CD4-positive, alpha-beta T cell (primary cell): ENCODE data around the gene TEAD4. TPM values are rescaled to one million over a fixed set of nuclear protein-coding genes. Genes with fewer than 3 reads are reported as not detected.

Experiments
- ATAC-seq: fragments of 200-7000 bp; cut with Tn5 transposase; one replicate; pipeline ENCODE4 v1.10.0; 2022; ENCODE audit warnings: mild to moderate bottlenecking; ENCODE audit not compliant: poor library complexity
- CTCF ChIA-PET: fragments of 350-600 bp; sonication (Branson Sonifier 250); formaldehyde crosslinking; loops from one replicate; lab custom pipeline; 2021; ENCODE audit warnings: antibody characterized with exemption, inconsistent platforms; lab: Charles Lee
- POLR2A ChIA-PET: fragments of 350-600 bp; sonication (Branson Sonifier 250); formaldehyde crosslinking; loops from one replicate; lab custom pipeline; 2021; ENCODE audit warnings: antibody characterized with exemption, inconsistent platforms; lab: Charles Lee
- DNase-seq, 14 experiments: peaks; one replicate each; pipeline ENCODE4 v3.0.0-alpha.2; 2013 to 2020; ENCODE audit warnings: mixed read lengths in 2 of 14
- H3K27ac ChIP-seq, 2 donors: one replicate each; pipeline versions ENCODE4 v1.5.1 to v1.7.0; 2013; ENCODE audit warnings: low read length in 2 of 2, low read depth in 1 of 2, mild to moderate bottlenecking in 1 of 2
- H3K27me3 ChIP-seq, 2 experiments: 1 replicate in 1 of 2; 2 replicates in 1 of 2; pipeline versions ENCODE4 v1.6.1 to v1.7.0; 2013; ENCODE audit warnings: low read length in 2 of 2, control low read depth in 1 of 2, mild to moderate bottlenecking in 1 of 2, moderate library complexity in 1 of 2; ENCODE audit not compliant: insufficient read depth in 2 of 2, control insufficient read depth in 1 of 2
- H3K36me3 ChIP-seq: one replicate; pipeline ENCODE4 v1.6.1; 2013; ENCODE audit warnings: low read length, control low read depth; ENCODE audit not compliant: insufficient read depth
- H3K4me1 ChIP-seq: one replicate; pipeline ENCODE4 v1.6.1; 2013; ENCODE audit warnings: low read length, control low read depth; ENCODE audit not compliant: insufficient read depth
- H3K4me3 ChIP-seq: one replicate; pipeline ENCODE4 v1.5.1; 2013; ENCODE audit warnings: mild to moderate bottlenecking, low read length, moderate library complexity
- H3K9me3 ChIP-seq, 2 experiments: 1 replicate in 1 of 2; 2 replicates in 1 of 2; pipeline versions ENCODE4 v1.6.1 to v1.7.0; 2013; ENCODE audit warnings: low read length in 2 of 2, mild to moderate bottlenecking in 2 of 2, control low read depth in 1 of 2, moderate library complexity in 1 of 2; ENCODE audit not compliant: control insufficient read depth in 1 of 2, insufficient read depth in 1 of 2
- H3K27ac Mint-ChIP-seq: one replicate; pipeline ENCODE4 v1.8.0; 2020; ENCODE audit warnings: mixed read lengths
- H3K27me3 Mint-ChIP-seq: one replicate; pipeline ENCODE4 v1.8.0; 2021; ENCODE audit warnings: mixed read lengths
- H3K36me3 Mint-ChIP-seq: one replicate; pipeline ENCODE4 v1.8.0; 2021; ENCODE audit warnings: low read depth, mixed read lengths
- H3K4me1 Mint-ChIP-seq: one replicate; pipeline ENCODE4 v1.8.0; 2021; ENCODE audit warnings: low read depth, mixed read lengths
- H3K4me3 Mint-ChIP-seq: one replicate; pipeline ENCODE4 v1.8.0; 2020; ENCODE audit warnings: mild to moderate bottlenecking, mixed read lengths
- H3K9me3 Mint-ChIP-seq: one replicate; pipeline ENCODE4 v1.8.0; 2020; ENCODE audit warnings: mixed read lengths
- CTCF ChIP-seq: fragments of 200-600 bp; IDR thresholded peaks from one replicate; pipeline ENCODE4 v1.8.0; 2022; ENCODE audit warnings: antibody characterized with exemption, mild to moderate bottlenecking
- intact Hi-C, 2 experiments: fragments of 100-400 bp; cut with DNase I in 1 of 2; cut with micrococcal nuclease in 1 of 2; formaldehyde crosslinking; loops; one replicate each; pipeline versions ENCODE4 v1.15.1 to v1.9.0; 2023 to 2025; cut with DNase I, micrococcal nuclease
- total RNA-seq, 174 experiments: library from RNA in 2 of 174; stranded (reverse) in 2 of 174; gene quantifications; one replicate each; pipeline ENCODE4 v1.2.3 and lab custom pipeline; 2021 to 2026

Gene TEAD4
- total RNA-seq, 2 experiments from 2014 or later = not detected

- Histone ChIP-seq H3K4me3 (no peak overlapping the region), H3K27ac (no peak overlapping the region), H3K27me3 (peaks cover 0 to under 1% of the 10 kb centered on the region in 2 experiments), H3K9me3 (peaks cover 0 to 10% of the 10 kb centered on the region in 2 experiments), H3K36me3 (no peaks in the 10 kb centered on the region), H3K4me1 (no peaks in the 10 kb centered on the region)
- no peak for TF ChIP-seq CTCF
- H3K27ac Mint-ChIP-seq = no peak overlapping the region
- H3K4me3 Mint-ChIP-seq = no peak overlapping the region
- no peak for ATAC-seq
- no peaks in the 10 kb centered on the region for H3K27me3 Mint-ChIP-seq
- DNase-seq = no peak
- intact Hi-C loops = no loop called here
- H3K4me1 Mint-ChIP-seq = no peaks in the 10 kb centered on the region
- H3K9me3 Mint-ChIP-seq = no peaks in the 10 kb centered on the region
- ChIA-PET CTCF (no interaction called here), POLR2A (no interaction called here)
- H3K36me3 Mint-ChIP-seq = no peaks in the 10 kb centered on the region
Observed at GRCh38 chr12:2999265-2999841, 40.2 kb downstream of the TEAD4 start.

GRCh38 chr12:3000548-3001275 is 41.5 kb downstream of the TEAD4 start:
- no peak overlapping the region for H3K27ac Mint-ChIP-seq
- CTCF ChIA-PET = no interaction called here

GRCh38 chr12:3002646-3003045 is 43.4 kb downstream of the TEAD4 start:
- ChIA-PET CTCF (no interaction called here), POLR2A (no interaction called here)
- no peaks in the 10 kb centered on the region for H3K27me3 ChIP-seq
- Mint-ChIP-seq H3K36me3 (no peaks in the 10 kb centered on the region), H3K4me3 (no peak overlapping the region), H3K4me1 (no peaks in the 10 kb centered on the region), H3K27me3 (no peaks in the 10 kb centered on the region), H3K27ac (no peak overlapping the region), H3K9me3 (no peaks in the 10 kb centered on the region)
- intact Hi-C loops = no loop called here
- DNase-seq (no peak), ATAC-seq (no peak)
- no peak overlapping the region for H3K27ac ChIP-seq
- no peak for TF ChIP-seq CTCF
- H3K36me3 ChIP-seq = no peaks in the 10 kb centered on the region
- H3K4me1 ChIP-seq = no peaks in the 10 kb centered on the region
- no peak overlapping the region for H3K4me3 ChIP-seq
- H3K9me3 ChIP-seq = peaks cover 0 to 4% of the 10 kb centered on the region in 2 experiments

More at GRCh38 chr12:3000548-3001275, 41.5 kb downstream of the TEAD4 start:
- DNase-seq (no peak), ATAC-seq (no peak)
- no peaks in the 10 kb centered on the region for H3K36me3 ChIP-seq
- H3K9me3 ChIP-seq = peaks cover 0 to 10% of the 10 kb centered on the region in 2 experiments
- Mint-ChIP-seq H3K4me1 (no peaks in the 10 kb centered on the region), H3K9me3 (no peaks in the 10 kb centered on the region), H3K4me3 (no peak overlapping the region), H3K36me3 (no peaks in the 10 kb centered on the region), H3K27me3 (no peaks in the 10 kb centered on the region)
- H3K4me1 ChIP-seq = no peaks in the 10 kb centered on the region
- POLR2A ChIA-PET = no interaction called here
- no peak overlapping the region for H3K4me3 ChIP-seq
- H3K27me3 ChIP-seq = no peaks in the 10 kb centered on the region
- intact Hi-C loops = no loop called here
- TF ChIP-seq CTCF = no peak
- no peak overlapping the region for H3K27ac ChIP-seq
